ENCODE results near the gene DENND6B. TPM values are rescaled to one million over a fixed set of nuclear protein-coding genes. Genes with fewer than 3 reads are reported as not detected.
"Not testable (repeated sequence)": the region's sequence is repeated elsewhere in the genome, so short reads cannot be mapped to it uniquely, and the experiment has no call there.

The DENND6B gene
- total RNA-seq, 2 experiments from 2014 or later, result 3.1 to 3.6 TPM

GRCh38 chr22:50273781-50274180, 53.0 kb downstream of the DENND6B start:
- Mint-ChIP-seq H3K27me3 (peaks cover 11% of the 10 kb centered on the region), H3K4me1 (peaks cover 14% of the 10 kb centered on the region)
- H3K4me3 Mint-ChIP-seq; H3K27ac Mint-ChIP-seq; POLR2A ChIA-PET; DNase-seq; H3K9me3 Mint-ChIP-seq; H3K36me3 Mint-ChIP-seq (ENCODE audit: low read depth): not testable (repeated sequence)
- CTCF ChIA-PET, result interaction anchor here (1.2 to 5.5 kb wide), 5 partner anchors 10 to 252 kb away, joined by 3 to 25 read pairs (median 5); partner anchors contain the start of genes HDAC10, MAPK12 and SCO2

GRCh38 chr22:50273352-50273751, 53.5 kb downstream of the DENND6B start:
- H3K27ac Mint-ChIP-seq; POLR2A ChIA-PET; H3K9me3 Mint-ChIP-seq; H3K36me3 Mint-ChIP-seq (ENCODE audit: low read depth); DNase-seq; H3K4me3 Mint-ChIP-seq: not testable (repeated sequence)
- CTCF ChIA-PET, result interaction anchor here (1.2 to 5.5 kb wide), 6 partner anchors 10 to 252 kb away, joined by 3 to 25 read pairs (median 4); partner anchors contain the start of genes HDAC10, MAPK12 and SCO2
- H3K27me3 Mint-ChIP-seq, result peaks cover 13% of the 10 kb centered on the region
- H3K4me1 Mint-ChIP-seq, result peaks cover 14% of the 10 kb centered on the region

GRCh38 chr22:50272044-50272802, 54.6 kb downstream of the DENND6B start:
- CTCF ChIA-PET, result interaction anchor here (0.9 to 5.5 kb wide), 6 partner anchors 9 to 254 kb away, joined by 4 to 25 read pairs (median 4); partner anchors contain the start of genes HDAC10, MAPK12 and SCO2
- DNase-seq, result no peak
- peaks cover 13% of the 10 kb centered on the region for H3K27me3 Mint-ChIP-seq
- H3K27ac Mint-ChIP-seq, result no peak overlapping the region
- no peaks in the 10 kb centered on the region for H3K9me3 Mint-ChIP-seq
- peaks cover 18% of the 10 kb centered on the region for H3K4me1 Mint-ChIP-seq
- H3K4me3 Mint-ChIP-seq, result no peak overlapping the region
- no peaks in the 10 kb centered on the region for H3K36me3 Mint-ChIP-seq (ENCODE audit: low read depth)
- POLR2A ChIA-PET, result no interaction called here

GRCh38 chr22:50271519-50271970, 55.3 kb downstream of the DENND6B start:
- Mint-ChIP-seq H3K4me1 (peaks cover 18% of the 10 kb centered on the region), H3K4me3 (no peak overlapping the region), H3K9me3 (no peaks in the 10 kb centered on the region), H3K36me3 (ENCODE audit: low read depth) (no peaks in the 10 kb centered on the region), H3K27ac (no peak overlapping the region), H3K27me3 (peaks cover 13% of the 10 kb centered on the region)
- peak; percentile 61 for DNase-seq
- POLR2A ChIA-PET, result no interaction called here
- CTCF ChIA-PET, result interaction anchor here (5.5 kb wide), 1 partner anchor 8 kb away, joined by 25 read pairs; the partner anchor contains the start of gene MAPK12

GRCh38 chr22:50270666-50271394, 56.0 kb downstream of the DENND6B start:
- ChIA-PET POLR2A (no interaction called here), CTCF (no interaction called here)
- Mint-ChIP-seq H3K4me1 (peaks cover 17% of the 10 kb centered on the region), H3K4me3 (peak overlapping the region; percentile 64), H3K36me3 (ENCODE audit: low read depth) (no peaks in the 10 kb centered on the region), H3K27me3 (peaks cover 13% of the 10 kb centered on the region), H3K27ac (no peak overlapping the region), H3K9me3 (no peaks in the 10 kb centered on the region)
- DNase-seq, result peak; percentile 75

GRCh38 chr22:50269970-50270665, 56.7 kb downstream of the DENND6B start, which contains the start of gene MAPK11:
Gene MAPK11, minus strand, starts transcription at chr22:50270380. Its CDS starts 88 bp downstream, at chr22:50270292.
- CTCF ChIA-PET, result interaction anchor here (1.1 kb wide), 1 partner anchor 72 kb away, joined by 3 read pairs; no protein-coding TSS in a partner anchor
- H3K27me3 Mint-ChIP-seq, result peaks cover 13% of the 10 kb centered on the region
- no peaks in the 10 kb centered on the region for H3K36me3 Mint-ChIP-seq (ENCODE audit: low read depth)

GRCh38 chr22:50269573-50269969, 57.2 kb downstream of the DENND6B start:
- CTCF ChIA-PET, result interaction anchor here (1.1 kb wide), 2 partner anchors 33 to 72 kb away, joined by 3 to 4 read pairs; no protein-coding TSS in a partner anchor

More at GRCh38 chr22:50269970-50270665, 56.7 kb downstream of the DENND6B start, which contains the start of gene MAPK11:
- H3K4me1 Mint-ChIP-seq, result peaks cover 16% of the 10 kb centered on the region
- POLR2A ChIA-PET, result no interaction called here
- H3K4me3 Mint-ChIP-seq, result peak within 1 kb of the TSS; percentile 70
- H3K9me3 Mint-ChIP-seq, result no peaks in the 10 kb centered on the region
- DNase-seq, result peak; percentile 74
- peak within 1 kb of the TSS; percentile 60 for H3K27ac Mint-ChIP-seq

GRCh38 chr22:50268655-50269113, 58.1 kb downstream of the DENND6B start:
- Mint-ChIP-seq H3K27me3 (peaks cover 13% of the 10 kb centered on the region), H3K36me3 (ENCODE audit: low read depth) (no peaks in the 10 kb centered on the region), H3K4me1 (peaks cover 16% of the 10 kb centered on the region), H3K9me3 (no peaks in the 10 kb centered on the region), H3K4me3 (peak overlapping the region; percentile 70), H3K27ac (no peak overlapping the region)
- ChIA-PET POLR2A (no interaction called here), CTCF (interaction anchor here (1.1 to 1.6 kb wide), 2 partner anchors 32 to 73 kb away, joined by 4 to 5 read pairs; no protein-coding TSS in a partner anchor)
- no peak for DNase-seq

More at GRCh38 chr22:50269573-50269969, 57.2 kb downstream of the DENND6B start:
- POLR2A ChIA-PET, result no interaction called here
- Mint-ChIP-seq H3K36me3 (ENCODE audit: low read depth) (no peaks in the 10 kb centered on the region), H3K27me3 (peaks cover 13% of the 10 kb centered on the region), H3K9me3 (no peaks in the 10 kb centered on the region), H3K4me3 (peak overlapping the region; percentile 70), H3K4me1 (peaks cover 16% of the 10 kb centered on the region), H3K27ac (peak overlapping the region; percentile 60)
- no peak for DNase-seq

GRCh38 chr22:50267591-50268390, 59.0 kb downstream of the DENND6B start:
- Mint-ChIP-seq H3K27ac (no peak overlapping the region), H3K4me1 (peaks cover 14% of the 10 kb centered on the region), H3K27me3 (peaks cover 14% of the 10 kb centered on the region), H3K4me3 (peak overlapping the region; percentile 25), H3K36me3 (ENCODE audit: low read depth) (no peaks in the 10 kb centered on the region), H3K9me3 (no peaks in the 10 kb centered on the region)
- CTCF ChIA-PET, result interaction anchor here (1.6 kb wide), 2 partner anchors 9 to 74 kb away, joined by 5 read pairs; no protein-coding TSS in a partner anchor
- DNase-seq, result peak; percentile 57
- POLR2A ChIA-PET, result no interaction called here

GRCh38 chr22:50266994-50267393, 59.8 kb downstream of the DENND6B start:
- H3K4me1 Mint-ChIP-seq, result peaks cover 17% of the 10 kb centered on the region
- peaks cover 14% of the 10 kb centered on the region for H3K27me3 Mint-ChIP-seq
- H3K4me3 Mint-ChIP-seq, result no peak overlapping the region
- POLR2A ChIA-PET, result no interaction called here
- H3K9me3 Mint-ChIP-seq, result no peaks in the 10 kb centered on the region
- DNase-seq, result no peak
- H3K27ac Mint-ChIP-seq, result no peak overlapping the region
- CTCF ChIA-PET, result interaction anchor here (1.6 kb wide), 1 partner anchor 10 kb away, joined by 5 read pairs; no protein-coding TSS in a partner anchor
- H3K36me3 Mint-ChIP-seq (ENCODE audit: low read depth), result no peaks in the 10 kb centered on the region

GRCh38 chr22:50264946-50265669, 61.7 kb downstream of the DENND6B start:
- Mint-ChIP-seq H3K27me3 (peaks cover 16% of the 10 kb centered on the region), H3K27ac (no peak overlapping the region), H3K4me1 (peaks cover 14% of the 10 kb centered on the region), H3K4me3 (no peak overlapping the region), H3K36me3 (ENCODE audit: low read depth) (no peaks in the 10 kb centered on the region), H3K9me3 (no peaks in the 10 kb centered on the region)
- ChIA-PET CTCF (interaction anchor here (1.5 to 5.0 kb wide), 3 partner anchors 9 to 261 kb away, joined by 4 to 25 read pairs (median 5); partner anchors contain the start of gene SCO2), POLR2A (no interaction called here)
- no peak for DNase-seq

Data from activated CD4-positive, alpha-beta T cell treated with anti-CD3 and anti-CD28 coated beads, Interleukin-2, amount 10 ng/mL, durations not matched to agents 7 days and 5 days (primary cell).